GM21717 (cell line): ENCODE data around the gene MS4A15.
"Not testable (repeated sequence)": the region's sequence is repeated elsewhere in the genome, so short reads cannot be mapped to it uniquely, and the experiment has no call there.

ENCODE experiments used
- ATAC-seq: cut with Tn5 transposase; IDR thresholded peaks from one replicate; pipeline ENCODE4 v1.9.1; 2021; ENCODE audit warnings: mild to moderate bottlenecking, moderate library complexity; ENCODE audit not compliant: unreplicated experiment

The MS4A15 gene

GRCh38 chr11:60756307-60757032 is at the start of gene MS4A15:
MS4A15 (plus strand) TSS chr11:60756867; CDS start chr11:60763734, 6,867 bp downstream.
- ATAC-seq, result no peak

GRCh38 chr11:60706931-60707330 is 49.7 kb upstream of the MS4A15 start:
- no peak for ATAC-seq

GRCh38 chr11:60710482-60710881 is 46.2 kb upstream of the MS4A15 start:
- ATAC-seq, result no peak

GRCh38 chr11:60711276-60711675 is 45.4 kb upstream of the MS4A15 start:
- no peak for ATAC-seq

GRCh38 chr11:60713423-60713822 is 43.2 kb upstream of the MS4A15 start:
- not testable (repeated sequence) for ATAC-seq

- no peak for ATAC-seq
Measured at GRCh38 chr11:60717956-60718355, 38.7 kb upstream of the MS4A15 start.

- no peak for ATAC-seq
Measured at GRCh38 chr11:60718524-60719316, 37.9 kb upstream of the MS4A15 start.

- ATAC-seq, result no peak
Measured at GRCh38 chr11:60719391-60719790, 37.3 kb upstream of the MS4A15 start.

GRCh38 chr11:60720460-60720859 is 36.2 kb upstream of the MS4A15 start:
- ATAC-seq, result no peak

- ATAC-seq, result no peak
Measured at GRCh38 chr11:60724420-60724819, 32.2 kb upstream of the MS4A15 start, which contains the start of gene MS4A18. MS4A18 (plus strand) TSS chr11:60724720.

GRCh38 chr11:60725592-60725991 is 31.1 kb upstream of the MS4A15 start:
- no peak for ATAC-seq

- ATAC-seq, result no peak
Measured at GRCh38 chr11:60731586-60731985, 25.1 kb upstream of the MS4A15 start.

GRCh38 chr11:60734279-60734678 is 22.4 kb upstream of the MS4A15 start:
- no peak for ATAC-seq

GRCh38 chr11:60739114-60739513 is 17.6 kb upstream of the MS4A15 start:
- ATAC-seq, result no peak

- no peak for ATAC-seq
Measured at GRCh38 chr11:60740573-60740972, 16.1 kb upstream of the MS4A15 start.

GRCh38 chr11:60741421-60741820 is 15.2 kb upstream of the MS4A15 start:
- ATAC-seq, result no peak

GRCh38 chr11:60743058-60743457 is 13.6 kb upstream of the MS4A15 start:
- ATAC-seq, result no peak

GRCh38 chr11:60744114-60744513 is 12.6 kb upstream of the MS4A15 start:
- ATAC-seq, result no peak

GRCh38 chr11:60747359-60747873 is 9.3 kb upstream of the MS4A15 start:
- ATAC-seq, result no peak

GRCh38 chr11:60748225-60748624 is 8.4 kb upstream of the MS4A15 start:
- no peak for ATAC-seq

GRCh38 chr11:60748821-60749220 is 7.8 kb upstream of the MS4A15 start:
- ATAC-seq, result no peak

GRCh38 chr11:60750911-60751310 is 5.8 kb upstream of the MS4A15 start:
- ATAC-seq, result no peak
